Kidney (tissue), 14 donors: ENCODE data around the gene FAM136A. TPM values are rescaled to one million over a fixed set of nuclear protein-coding genes. Genes with fewer than 3 reads are reported as not detected.

Source experiments
- DNase-seq, 5 donors: peaks; one replicate each; pipeline ENCODE4 v3.0.0-alpha.2; 2013 to 2020
- FAIRE-seq: peaks from 2 replicates; lab custom pipeline; 2012; peaks lifted over from hg19 to GRCh38; lab: Jason Lieb, UNC
- H3K27ac ChIP-seq, 2 donors: one replicate each; pipeline ENCODE4 v1.7.0; 2013; ENCODE audit warnings: low read depth in 2 of 2, low read length in 2 of 2, inconsistent platforms in 1 of 2
- H3K27me3 ChIP-seq: one replicate; pipeline ENCODE4 v1.7.1; 2013; ENCODE audit warnings: low read length, inconsistent platforms; ENCODE audit not compliant: control insufficient read depth, insufficient read depth
- H3K36me3 ChIP-seq, 3 donors: one replicate each; pipeline versions ENCODE4 v1.7.0 to v1.7.1; 2013; ENCODE audit warnings: low read length in 3 of 3, control low read depth in 1 of 3, inconsistent platforms in 1 of 3; ENCODE audit not compliant: insufficient read depth in 3 of 3, control insufficient read depth in 2 of 3
- H3K4me1 ChIP-seq, 3 donors: one replicate each; pipeline versions ENCODE4 v1.7.0 to v1.7.1; 2013; ENCODE audit warnings: low read length in 3 of 3, inconsistent platforms in 1 of 3, low read depth in 1 of 3; ENCODE audit not compliant: control insufficient read depth in 2 of 3, insufficient read depth in 2 of 3
- H3K4me3 ChIP-seq, 3 donors: one replicate each; pipeline versions ENCODE4 v1.7.0 to v1.8.1; 2013; ENCODE audit warnings: low read length in 3 of 3, control low read depth in 1 of 3, inconsistent platforms in 1 of 3
- H3K9ac ChIP-seq, 3 donors: one replicate each; pipeline versions ENCODE4 v1.7.0 to v1.7.1; 2013; ENCODE audit warnings: low read length in 3 of 3, control low read depth in 1 of 3, inconsistent platforms in 1 of 3
- H3K9me3 ChIP-seq, 3 donors: one replicate each; pipeline versions ENCODE4 v1.7.0 to v1.7.1; 2013; ENCODE audit warnings: low read length in 3 of 3, control low read depth in 1 of 3, inconsistent platforms in 1 of 3; ENCODE audit not compliant: control insufficient read depth in 2 of 3, insufficient read depth in 1 of 3
- intact Hi-C: fragments of 100-400 bp; cut with DNase I; formaldehyde crosslinking; loops from one replicate; pipeline ENCODE4 v1.11.1; 2022
- polyA plus RNA-seq: library from polyadenylated mRNA; stranded (reverse); fragments of 350-450 nt; fragmentation: Illumina TruSeq; extraction: RNeasy Lipid Tissue Mini Kit (QIAGEN cat#74804); gene quantifications from one replicate; pipeline ENCODE4 v1.2.3, GENCODE V29; 2014; ENCODE audit warnings: low read depth, low replicate concordance; ENCODE audit not compliant: insufficient read depth
- total RNA-seq: library from RNA; stranded (reverse); fragmentation: NEBNext Ultra II Directional; extraction: Animal tissue kit (Norgen Biotek cat#: 25700); gene quantifications from one replicate; pipeline ENCODE4 v1.2.1, GENCODE V29; 2021
- TF ChIP-seq, protein P1 (sequence below): IDR thresholded peaks from 3 replicates; pipeline ENCODE4 v1.5.1; 2012; ENCODE audit warnings: mild to moderate bottlenecking, moderate library complexity, borderline replicate concordance; ENCODE audit not compliant: insufficient read depth; ENCODE audit errors: extremely low read depth
- donor health status: control.
- donor health status: control.
- donor health status: control.
- donor health status: control.
- donor health status: control.
- donor health status: DM: yes; HTN: yes; CAD: no.
- donor health status: Normal renal cell carcinoma (clear cell type).

The FAM136A gene
- total and polyA plus RNA-seq, 2 donors from 2014 or later: 27.0 to 41.9 TPM

DNA sequence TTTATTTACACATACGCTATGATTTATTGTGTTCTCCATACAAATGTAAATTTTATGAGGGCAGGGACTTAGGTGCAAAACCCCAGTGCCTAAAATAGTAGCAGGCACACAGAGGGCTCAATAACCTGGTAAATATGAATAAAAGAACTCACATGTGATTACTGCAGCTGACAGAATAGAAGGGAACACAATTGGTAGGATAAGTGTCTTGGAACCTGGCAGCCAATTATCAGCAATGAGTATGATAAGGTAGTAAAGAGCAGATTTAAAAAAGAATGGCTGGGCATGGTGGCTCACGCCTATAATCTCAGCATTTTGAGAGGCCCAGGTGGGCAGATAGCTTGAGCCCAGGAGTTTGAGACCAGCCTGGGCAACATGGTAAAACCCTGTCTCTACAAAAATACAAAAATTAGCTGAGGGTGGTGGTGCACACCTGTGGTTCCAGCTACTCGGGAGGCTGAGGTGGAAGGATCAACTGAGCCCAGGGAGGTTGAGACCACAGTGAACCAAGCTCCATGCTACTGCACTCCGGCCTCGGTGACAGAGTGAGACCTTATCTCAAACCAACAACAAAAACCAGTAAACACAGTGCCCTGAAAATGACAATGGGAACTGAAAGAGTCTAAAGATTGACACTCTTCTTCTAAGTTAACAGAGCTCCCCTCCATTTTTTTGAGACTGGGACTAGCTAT is 18.2 kb downstream of the FAM136A start:
- Histone ChIP-seq H3K4me1 (peaks cover 0 to 4% (median 2%) of the 10 kb centered on the region in 3 donors), H3K4me3 (no peak overlapping the region), H3K36me3 (peaks cover 8 to 52% (median 9%) of the 10 kb centered on the region in 3 donors), H3K27me3 (no peaks in the 10 kb centered on the region), H3K27ac (no peak overlapping the region), H3K9ac (no peak overlapping the region), H3K9me3 (no peaks in the 10 kb centered on the region)
- no peak for FAIRE-seq
- DNase-seq: no peak
- TF ChIP-seq, protein P1, sequence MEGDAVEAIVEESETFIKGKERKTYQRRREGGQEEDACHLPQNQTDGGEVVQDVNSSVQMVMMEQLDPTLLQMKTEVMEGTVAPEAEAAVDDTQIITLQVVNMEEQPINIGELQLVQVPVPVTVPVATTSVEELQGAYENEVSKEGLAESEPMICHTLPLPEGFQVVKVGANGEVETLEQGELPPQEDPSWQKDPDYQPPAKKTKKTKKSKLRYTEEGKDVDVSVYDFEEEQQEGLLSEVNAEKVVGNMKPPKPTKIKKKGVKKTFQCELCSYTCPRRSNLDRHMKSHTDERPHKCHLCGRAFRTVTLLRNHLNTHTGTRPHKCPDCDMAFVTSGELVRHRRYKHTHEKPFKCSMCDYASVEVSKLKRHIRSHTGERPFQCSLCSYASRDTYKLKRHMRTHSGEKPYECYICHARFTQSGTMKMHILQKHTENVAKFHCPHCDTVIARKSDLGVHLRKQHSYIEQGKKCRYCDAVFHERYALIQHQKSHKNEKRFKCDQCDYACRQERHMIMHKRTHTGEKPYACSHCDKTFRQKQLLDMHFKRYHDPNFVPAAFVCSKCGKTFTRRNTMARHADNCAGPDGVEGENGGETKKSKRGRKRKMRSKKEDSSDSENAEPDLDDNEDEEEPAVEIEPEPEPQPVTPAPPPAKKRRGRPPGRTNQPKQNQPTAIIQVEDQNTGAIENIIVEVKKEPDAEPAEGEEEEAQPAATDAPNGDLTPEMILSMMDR: no peak
- intact Hi-C loops: no loop called here

DNA sequence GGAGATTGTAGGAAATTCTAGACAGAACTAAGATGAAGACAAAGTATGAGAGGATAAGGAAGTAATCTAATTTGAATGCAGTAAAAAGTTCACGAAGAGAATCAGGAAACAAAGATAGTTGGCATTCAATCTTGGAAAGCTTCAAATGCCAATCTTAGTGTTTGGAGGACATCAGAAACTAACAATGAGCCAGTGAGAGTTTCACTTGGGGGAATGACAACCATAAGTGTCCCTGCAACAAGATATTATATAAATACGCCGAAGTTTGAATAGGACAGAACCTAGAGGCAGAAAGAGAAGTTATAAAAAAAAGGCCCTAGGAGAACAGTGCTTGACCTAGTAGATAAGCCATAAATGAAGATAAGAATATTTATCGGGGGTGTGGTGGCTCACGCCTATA is 19.4 kb downstream of the FAM136A start:
- TF ChIP-seq, protein P1: no peak
- FAIRE-seq (no peak), DNase-seq (no peak)
- no peak overlapping the region for H3K9ac ChIP-seq
- no peak overlapping the region for H3K27ac ChIP-seq
- H3K4me3 ChIP-seq: no peak overlapping the region
- no peaks in the 10 kb centered on the region for H3K9me3 ChIP-seq
- H3K36me3 ChIP-seq: peaks cover 7 to 52% (median 11%) of the 10 kb centered on the region in 3 donors
- H3K4me1 ChIP-seq: peaks cover 0 to 4% (median 4%) of the 10 kb centered on the region in 3 donors
- no peaks in the 10 kb centered on the region for H3K27me3 ChIP-seq
- intact Hi-C loops: no loop called here

DNA sequence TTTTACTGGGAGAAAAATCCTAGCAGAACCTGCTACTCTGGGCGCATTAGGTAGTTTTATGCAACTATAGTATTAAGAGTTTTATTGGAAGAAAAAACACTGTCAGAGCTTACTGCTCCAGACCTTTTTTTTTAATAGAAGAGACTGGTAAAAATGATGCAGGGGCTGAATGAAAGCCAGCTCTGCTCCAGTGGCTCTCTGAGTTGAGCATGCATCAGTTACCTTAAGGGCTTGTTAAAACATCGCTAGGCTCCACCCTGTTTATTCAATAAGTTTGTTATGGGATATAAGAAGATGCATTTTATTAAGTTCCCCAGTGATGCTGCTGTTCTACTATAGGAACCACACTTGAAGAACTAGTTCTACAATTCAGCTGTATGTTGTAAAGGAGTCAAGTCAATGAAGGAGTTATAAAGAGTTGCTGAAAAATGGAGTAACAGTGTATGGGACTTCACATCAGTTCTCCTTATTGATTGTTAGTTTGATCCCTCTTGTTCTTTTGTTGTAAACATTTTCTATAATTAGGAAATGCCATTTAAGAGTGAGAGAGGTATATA is 21.5 kb downstream of the FAM136A start:
- Histone ChIP-seq H3K27me3 (no peaks in the 10 kb centered on the region), H3K9me3 (no peaks in the 10 kb centered on the region), H3K9ac (no peak overlapping the region), H3K4me1 (peaks cover 0 to 2% (median 0%) of the 10 kb centered on the region in 3 donors), H3K36me3 (peaks cover 8 to 58% (median 18%) of the 10 kb centered on the region in 3 donors), H3K4me3 (no peak overlapping the region), H3K27ac (no peak overlapping the region)
- TF ChIP-seq, protein P1: no peak
- intact Hi-C loops: no loop called here
- DNase-seq (no peak), FAIRE-seq (no peak)
